SU-DHL-6 (cell line): ENCODE measurements around the gene THOP1.

Source experiments
- H2AFZ ChIP-seq: fragments of 200-600 bp; sonication (generic); 2 replicates; pipeline ENCODE4 v1.6.1; 2014; ENCODE audit warnings: low read depth, mild to moderate bottlenecking, moderate library complexity, mixed read lengths, antibody characterized with exemption, low read length; ENCODE audit not compliant: severe bottlenecking
- H3F3A ChIP-seq: fragments of 200-600 bp; shearing (Covaris generic); 2 replicates; pipeline ENCODE4 v1.6.0; 2016; ENCODE audit warnings: antibody characterized with exemption, mild to moderate bottlenecking; ENCODE audit not compliant: insufficient read depth
- H3K27ac ChIP-seq: fragments of 200-600 bp; sonication (generic); 2 replicates; pipeline ENCODE4 v1.5.1; 2016; ENCODE audit warnings: low read depth, mild to moderate bottlenecking, low read length, moderate library complexity, mixed read lengths
- H3K27me3 ChIP-seq: fragments of 200-600 bp; sonication (generic), shearing (Covaris generic); 2 replicates; pipeline ENCODE4 v1.6.0; 2014; ENCODE audit warnings: mild to moderate bottlenecking, low read length
- H3K36me3 ChIP-seq: fragments of 200-600 bp; sonication (generic); 2 replicates; pipeline ENCODE4 v1.6.1; 2014; ENCODE audit warnings: mild to moderate bottlenecking, low read length, mixed read lengths
- H3K4me2 ChIP-seq: fragments of 300-600, 200-600 bp; shearing (Covaris generic), sonication (generic); 2 replicates; pipeline ENCODE4 v1.6.0; 2014; ENCODE audit warnings: low read length, low read depth, mild to moderate bottlenecking; ENCODE audit not compliant: poor library complexity, severe bottlenecking
- H3K4me3 ChIP-seq: fragments of 200-600 bp; sonication (generic); 2 replicates; pipeline ENCODE4 v1.5.1; 2014; ENCODE audit warnings: antibody characterized with exemption, low read length, mild to moderate bottlenecking, mixed read lengths; ENCODE audit not compliant: insufficient read depth, poor library complexity, severe bottlenecking
- H3K79me2 ChIP-seq: fragments of 200-600 bp; sonication (generic); 2 replicates; pipeline ENCODE4 v1.6.1; 2014; ENCODE audit warnings: mild to moderate bottlenecking, low read length, moderate library complexity; ENCODE audit not compliant: insufficient read depth
- H3K9ac ChIP-seq: fragments of 200-600 bp; sonication (generic); 2 replicates; pipeline ENCODE4 v1.7.0; 2014; ENCODE audit warnings: mild to moderate bottlenecking, low read length
- H3K9me2 ChIP-seq: fragments of 200-600 bp; sonication (generic); replicated peaks from 2 replicates; pipeline ENCODE4 v1.6.1; 2014; ENCODE audit warnings: low read length; ENCODE audit not compliant: insufficient read depth
- H3K9me3 ChIP-seq: fragments of 200-600 bp; sonication (generic); 2 replicates; pipeline ENCODE4 v1.6.1; 2014; ENCODE audit warnings: low read length, mixed read lengths; ENCODE audit not compliant: insufficient read depth
- H4K20me1 ChIP-seq: fragments of 200-600 bp; sonication (generic); 2 replicates; pipeline ENCODE4 v1.6.1; 2014; ENCODE audit warnings: low read depth, mild to moderate bottlenecking, antibody characterized with exemption, low read length, moderate library complexity, mixed read lengths
- CTCF ChIP-seq: fragments of 200-600 bp; sonication (generic); IDR thresholded peaks from one replicate; pipeline ENCODE4 v1.5.1; 2017; ENCODE audit warnings: antibody characterized with exemption, mild to moderate bottlenecking, low read length, moderate library complexity; ENCODE audit not compliant: insufficient read depth, poor library complexity, severe bottlenecking
- EZH2phosphoT487 ChIP-seq: fragments of 200-600 bp; sonication (generic), shearing (Covaris generic); conservative IDR thresholded peaks from 2 replicates; pipeline ENCODE4 v1.6.1; 2018; ENCODE audit warnings: mild to moderate bottlenecking, antibody characterized with exemption, low read length, moderate library complexity, mixed read lengths

THOP1 gene

GRCh38 chr19:2811221-2811722, 26.0 kb downstream of the THOP1 start:
- Histone ChIP-seq H3K9me3 (no peaks in the 10 kb centered on the region), H3K27me3 (no peaks in the 10 kb centered on the region), H3K9me2 (no peaks in the 10 kb centered on the region), H3K27ac (no peak overlapping the region), H3K79me2 (no peaks in the 10 kb centered on the region), H3K4me2 (no peak overlapping the region), H3F3A (no peaks in the 10 kb centered on the region), H3K9ac (no peak overlapping the region), H2AFZ (no peak overlapping the region), H3K36me3 (no peaks in the 10 kb centered on the region), H4K20me1 (no peaks in the 10 kb centered on the region), H3K4me3 (no peak overlapping the region)
- TF ChIP-seq EZH2phosphoT487 (no peak), CTCF (no peak)

GRCh38 chr19:2811735-2812413, 26.6 kb downstream of the THOP1 start:
- H3F3A ChIP-seq = no peaks in the 10 kb centered on the region
- no peaks in the 10 kb centered on the region for H3K9me2 ChIP-seq
- H4K20me1 ChIP-seq = no peaks in the 10 kb centered on the region
- no peak overlapping the region for H3K27ac ChIP-seq
- no peak overlapping the region for H3K9ac ChIP-seq
- no peak overlapping the region for H3K4me2 ChIP-seq
- no peaks in the 10 kb centered on the region for H3K9me3 ChIP-seq
- H3K27me3 ChIP-seq = no peaks in the 10 kb centered on the region
- H3K4me3 ChIP-seq = no peak overlapping the region
- TF ChIP-seq EZH2phosphoT487 (no peak), CTCF (no peak)
- H2AFZ ChIP-seq = no peak overlapping the region
- H3K79me2 ChIP-seq = no peaks in the 10 kb centered on the region
- no peaks in the 10 kb centered on the region for H3K36me3 ChIP-seq

GRCh38 chr19:2812414-2813234, 27.3 kb downstream of the THOP1 start:
- Histone ChIP-seq H2AFZ (no peak overlapping the region), H4K20me1 (no peaks in the 10 kb centered on the region), H3K27ac (no peak overlapping the region), H3K9me3 (no peaks in the 10 kb centered on the region), H3K27me3 (no peaks in the 10 kb centered on the region), H3K4me2 (no peak overlapping the region), H3K9ac (no peak overlapping the region), H3K4me3 (no peak overlapping the region), H3K79me2 (no peaks in the 10 kb centered on the region), H3K36me3 (no peaks in the 10 kb centered on the region), H3K9me2 (no peaks in the 10 kb centered on the region), H3F3A (no peaks in the 10 kb centered on the region)
- no peak for TF ChIP-seq CTCF
- no peak for TF ChIP-seq EZH2phosphoT487
